SK-N-SH treated with all-trans-retinoic acid at 6 μM for 48 hours (cell line): ENCODE results near the gene CNTNAP2.

Experiments
- ATAC-seq: fragments of 200-7000 bp; cut with Tn5 transposase; 3 replicates; pipeline ENCODE4 v1.9.1; 2020; ENCODE audit warnings: mild to moderate bottlenecking, moderate library complexity
- ARNTL ChIP-seq: fragments of 450-650 bp; formaldehyde crosslinking; IDR thresholded peaks from 2 replicates; pipeline ENCODE4 v1.5.0; 2020; ENCODE audit warnings: low read depth, mild to moderate bottlenecking, moderate library complexity, borderline replicate concordance
- BACH2 ChIP-seq: fragments of 250-450 bp; sonication (Bioruptor Pico); IDR thresholded peaks from 2 replicates; pipeline ENCODE4 v1.9.0; 2021; ENCODE audit warnings: mild to moderate bottlenecking, borderline replicate concordance
- CSDC2 ChIP-seq: fragments of 250-450 bp; sonication (Bioruptor Pico); IDR thresholded peaks from 2 replicates; pipeline ENCODE4 v1.5.0; 2020; ENCODE audit warnings: mild to moderate bottlenecking, moderate library complexity
- ESRRG ChIP-seq: fragments of 250-450 bp; sonication (Bioruptor Pico); IDR thresholded peaks from 2 replicates; pipeline ENCODE4 v1.6.1; 2021; ENCODE audit warnings: mild to moderate bottlenecking
- GLIS3 ChIP-seq: fragments of 250-450 bp; sonication (Bioruptor Pico); IDR thresholded peaks from 2 replicates; pipeline ENCODE4 v1.5.0; 2020; ENCODE audit warnings: mild to moderate bottlenecking, moderate library complexity
- ISL1 ChIP-seq: fragments of 250-450 bp; sonication (Bioruptor Pico); IDR thresholded peaks from 2 replicates; pipeline ENCODE4 v2.1.2; 2022; ENCODE audit warnings: mild to moderate bottlenecking, moderate library complexity
- OSR1 ChIP-seq: fragments of 250-450 bp; sonication (Bioruptor Pico); IDR thresholded peaks from 2 replicates; pipeline ENCODE4 v1.8.0; 2022; ENCODE audit warnings: moderate library complexity, mild to moderate bottlenecking, inconsistent platforms
- SNAI2 ChIP-seq: fragments of 250-450 bp; sonication (Bioruptor Pico); IDR thresholded peaks from 2 replicates; pipeline ENCODE4 v1.5.0; 2020; ENCODE audit warnings: mild to moderate bottlenecking, moderate library complexity
- TCF4 ChIP-seq: fragments of 250-450 bp; sonication (Bioruptor Pico); IDR thresholded peaks from 2 replicates; pipeline ENCODE4 v1.8.0; 2021; ENCODE audit warnings: mild to moderate bottlenecking, moderate library complexity, borderline replicate concordance
- TOX ChIP-seq: fragments of 250-450 bp; sonication (Bioruptor Pico); IDR thresholded peaks from 2 replicates; pipeline ENCODE4 v1.8.0; 2021; ENCODE audit warnings: mild to moderate bottlenecking, moderate library complexity, borderline replicate concordance
- ZC3H10 ChIP-seq: fragments of 250-450 bp; sonication (Bioruptor Pico); IDR thresholded peaks from 2 replicates; pipeline ENCODE4 v1.5.1; 2021; ENCODE audit warnings: mild to moderate bottlenecking, moderate library complexity
- ZFP3 ChIP-seq: fragments of 250-450 bp; sonication (Bioruptor Pico); IDR thresholded peaks from 2 replicates; pipeline ENCODE4 v1.5.0; 2020; ENCODE audit warnings: mild to moderate bottlenecking, moderate library complexity
- ZFP30 ChIP-seq: fragments of 450-650 bp; formaldehyde crosslinking; IDR thresholded peaks from 2 replicates; pipeline ENCODE4 v1.5.0; 2022; ENCODE audit warnings: mild to moderate bottlenecking, moderate library complexity
- ZNF565 ChIP-seq: fragments of 450-650 bp; formaldehyde crosslinking; conservative IDR thresholded peaks from 2 replicates; pipeline ENCODE4 v1.5.0; 2020; ENCODE audit warnings: low read depth, mild to moderate bottlenecking, moderate library complexity
- ZNF70 ChIP-seq: fragments of 450-650 bp; formaldehyde crosslinking; IDR thresholded peaks from 2 replicates; pipeline ENCODE4 v1.5.0; 2020; ENCODE audit warnings: mild to moderate bottlenecking, moderate library complexity
- TF ChIP-seq, protein P1 (sequence below): fragments of 250-450 bp; sonication (Bioruptor Pico); IDR thresholded peaks from 2 replicates; pipeline ENCODE4 v1.5.1; 2020; ENCODE audit warnings: low read depth, mild to moderate bottlenecking, moderate library complexity
- TF ChIP-seq, protein P2 (sequence below): fragments of 250-450 bp; sonication (Bioruptor Pico); IDR thresholded peaks from 2 replicates; pipeline ENCODE4 v1.8.0; 2020; ENCODE audit warnings: mild to moderate bottlenecking, moderate library complexity, borderline replicate concordance
- TF ChIP-seq, protein P3 (sequence below): fragments of 250-450 bp; sonication (Bioruptor Pico); IDR thresholded peaks from 2 replicates; pipeline ENCODE4 v1.8.0; 2021; ENCODE audit warnings: low read depth, mild to moderate bottlenecking, moderate library complexity, borderline replicate concordance
- TF ChIP-seq, protein P4 (sequence below): fragments of 250-450 bp; sonication (Bioruptor Pico); IDR thresholded peaks from 2 replicates; pipeline ENCODE4 v1.5.1; 2021; ENCODE audit warnings: mild to moderate bottlenecking, moderate library complexity
- TF ChIP-seq, protein P5 (sequence below): fragments of 250-450 bp; sonication (Bioruptor Pico); IDR thresholded peaks from 2 replicates; pipeline ENCODE4 v1.5.0; 2020; ENCODE audit warnings: mild to moderate bottlenecking, moderate library complexity

The CNTNAP2 gene

DNA sequence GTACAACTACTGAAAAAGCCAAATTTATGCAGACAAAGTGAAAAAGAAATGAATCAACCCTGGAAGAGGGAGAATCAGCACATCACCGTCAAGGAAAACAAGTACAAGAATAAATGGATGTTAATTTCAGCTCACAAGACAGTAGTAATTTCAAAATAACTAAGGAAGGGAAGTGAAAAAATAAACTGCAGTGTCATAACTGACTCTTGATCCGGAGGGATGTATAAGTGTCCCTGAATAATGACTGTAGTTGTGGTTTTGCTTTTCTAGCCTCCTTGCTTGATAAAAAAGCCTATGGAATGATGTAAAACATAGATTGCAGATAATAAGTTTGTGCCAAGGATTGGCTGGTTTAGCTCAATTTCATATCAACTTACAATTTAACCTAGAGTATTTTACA is 1752.9 kb downstream of the CNTNAP2 start:
- ATAC-seq, result no peak
- no peak for TF ChIP-seq TOX (CRISPR knock-in tag)
- TF ChIP-seq BACH2 (CRISPR knock-in tag), result no peak
- TF ChIP-seq TCF4 (CRISPR knock-in tag), result no peak
- no peak for TF ChIP-seq SNAI2 (CRISPR knock-in tag)
- TF ChIP-seq ESRRG (CRISPR knock-in tag), result no peak
- no peak for TF ChIP-seq CSDC2 (CRISPR knock-in tag)

DNA sequence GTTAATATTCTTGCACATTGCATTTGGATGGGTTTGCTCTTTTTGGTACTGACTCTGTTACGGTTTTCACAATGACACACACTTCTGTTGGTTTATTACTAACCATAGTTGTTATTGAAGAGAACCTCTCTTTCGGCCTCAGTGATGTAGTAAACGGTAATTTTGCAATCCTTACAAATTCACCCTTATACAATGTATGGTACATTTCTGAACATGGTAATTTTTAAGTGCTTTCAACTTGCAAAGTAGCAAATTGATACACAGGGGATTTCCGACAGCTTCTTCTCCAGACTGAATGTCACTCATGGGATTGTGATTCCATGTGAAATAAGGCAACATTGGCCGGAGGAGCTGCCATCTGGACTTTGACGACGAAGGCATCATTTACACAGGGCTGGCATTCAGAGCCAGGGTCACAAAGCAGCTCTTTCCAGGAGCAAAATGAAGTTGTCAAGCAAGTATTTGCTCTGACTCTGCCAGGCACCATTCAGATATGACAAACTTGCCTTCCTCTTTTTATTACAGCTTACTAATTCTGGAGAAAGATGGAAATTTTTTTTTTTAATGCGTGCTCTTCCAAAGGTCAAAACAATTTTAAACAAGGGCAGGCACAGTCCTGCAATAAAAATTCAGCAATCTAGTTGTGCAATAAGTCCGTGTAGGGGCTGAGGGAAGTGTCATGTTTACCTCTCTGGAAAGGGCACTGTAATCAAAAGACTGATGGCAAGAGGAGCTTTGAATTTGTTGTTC is 1762.5 kb downstream of the CNTNAP2 start:
- TF ChIP-seq, protein P1, sequence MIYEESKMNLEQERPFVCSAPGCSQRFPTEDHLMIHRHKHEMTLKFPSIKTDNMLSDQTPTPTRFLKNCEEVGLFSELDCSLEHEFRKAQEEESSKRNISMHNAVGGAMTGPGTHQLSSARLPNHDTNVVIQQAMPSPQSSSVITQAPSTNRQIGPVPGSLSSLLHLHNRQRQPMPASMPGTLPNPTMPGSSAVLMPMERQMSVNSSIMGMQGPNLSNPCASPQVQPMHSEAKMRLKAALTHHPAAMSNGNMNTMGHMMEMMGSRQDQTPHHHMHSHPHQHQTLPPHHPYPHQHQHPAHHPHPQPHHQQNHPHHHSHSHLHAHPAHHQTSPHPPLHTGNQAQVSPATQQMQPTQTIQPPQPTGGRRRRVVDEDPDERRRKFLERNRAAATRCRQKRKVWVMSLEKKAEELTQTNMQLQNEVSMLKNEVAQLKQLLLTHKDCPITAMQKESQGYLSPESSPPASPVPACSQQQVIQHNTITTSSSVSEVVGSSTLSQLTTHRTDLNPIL, result no peak
- TF ChIP-seq GLIS3, result no peak
- TF ChIP-seq, protein P2, sequence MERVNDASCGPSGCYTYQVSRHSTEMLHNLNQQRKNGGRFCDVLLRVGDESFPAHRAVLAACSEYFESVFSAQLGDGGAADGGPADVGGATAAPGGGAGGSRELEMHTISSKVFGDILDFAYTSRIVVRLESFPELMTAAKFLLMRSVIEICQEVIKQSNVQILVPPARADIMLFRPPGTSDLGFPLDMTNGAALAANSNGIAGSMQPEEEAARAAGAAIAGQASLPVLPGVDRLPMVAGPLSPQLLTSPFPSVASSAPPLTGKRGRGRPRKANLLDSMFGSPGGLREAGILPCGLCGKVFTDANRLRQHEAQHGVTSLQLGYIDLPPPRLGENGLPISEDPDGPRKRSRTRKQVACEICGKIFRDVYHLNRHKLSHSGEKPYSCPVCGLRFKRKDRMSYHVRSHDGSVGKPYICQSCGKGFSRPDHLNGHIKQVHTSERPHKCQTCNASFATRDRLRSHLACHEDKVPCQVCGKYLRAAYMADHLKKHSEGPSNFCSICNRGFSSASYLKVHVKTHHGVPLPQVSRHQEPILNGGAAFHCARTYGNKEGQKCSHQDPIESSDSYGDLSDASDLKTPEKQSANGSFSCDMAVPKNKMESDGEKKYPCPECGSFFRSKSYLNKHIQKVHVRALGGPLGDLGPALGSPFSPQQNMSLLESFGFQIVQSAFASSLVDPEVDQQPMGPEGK (CRISPR knock-in tag), result no peak
- TF ChIP-seq ARNTL (CRISPR knock-in tag), result no peak
- TF ChIP-seq ZFP30, result no peak
- no peak for ATAC-seq

DNA sequence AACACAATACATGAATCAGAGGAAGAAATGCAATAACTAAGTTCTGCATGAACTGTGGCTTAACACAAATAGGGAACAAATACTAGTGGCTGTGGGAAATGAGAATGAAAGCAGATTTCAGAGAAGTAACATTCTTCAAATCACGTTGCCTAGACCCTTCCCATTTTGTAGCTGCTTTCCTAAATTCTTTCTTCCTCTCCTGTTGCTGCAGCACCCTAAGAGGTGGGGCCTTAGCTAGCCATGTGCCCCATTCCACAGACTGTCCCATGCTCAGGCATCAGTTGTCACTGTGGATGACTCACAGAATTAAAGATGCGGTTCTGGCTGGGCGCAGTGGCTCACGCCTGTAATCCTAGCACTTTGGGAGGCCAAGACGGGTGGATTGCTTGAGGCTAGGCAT is 1769.3 kb downstream of the CNTNAP2 start:
- ATAC-seq, result no peak
- TF ChIP-seq ISL1 (CRISPR knock-in tag), result no peak
- no peak for TF ChIP-seq ZC3H10 (CRISPR knock-in tag)
- TF ChIP-seq ARNTL (CRISPR knock-in tag), result no peak
- no peak for TF ChIP-seq ZNF70 (CRISPR knock-in tag)
- TF ChIP-seq, protein P3, sequence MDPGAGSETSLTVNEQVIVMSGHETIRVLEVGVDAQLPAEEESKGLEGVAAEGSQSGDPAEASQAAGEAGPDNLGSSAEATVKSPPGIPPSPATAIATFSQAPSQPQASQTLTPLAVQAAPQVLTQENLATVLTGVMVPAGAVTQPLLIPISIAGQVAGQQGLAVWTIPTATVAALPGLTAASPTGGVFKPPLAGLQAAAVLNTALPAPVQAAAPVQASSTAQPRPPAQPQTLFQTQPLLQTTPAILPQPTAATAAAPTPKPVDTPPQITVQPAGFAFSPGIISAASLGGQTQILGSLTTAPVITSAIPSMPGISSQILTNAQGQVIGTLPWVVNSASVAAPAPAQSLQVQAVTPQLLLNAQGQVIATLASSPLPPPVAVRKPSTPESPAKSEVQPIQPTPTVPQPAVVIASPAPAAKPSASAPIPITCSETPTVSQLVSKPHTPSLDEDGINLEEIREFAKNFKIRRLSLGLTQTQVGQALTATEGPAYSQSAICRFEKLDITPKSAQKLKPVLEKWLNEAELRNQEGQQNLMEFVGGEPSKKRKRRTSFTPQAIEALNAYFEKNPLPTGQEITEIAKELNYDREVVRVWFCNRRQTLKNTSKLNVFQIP (CRISPR knock-in tag), result no peak
- no peak for TF ChIP-seq ZFP3 (CRISPR knock-in tag)
- TF ChIP-seq BACH2 (CRISPR knock-in tag), result no peak
- TF ChIP-seq ZNF565 (CRISPR knock-in tag), result no peak
- no peak for TF ChIP-seq OSR1 (CRISPR knock-in tag)

DNA sequence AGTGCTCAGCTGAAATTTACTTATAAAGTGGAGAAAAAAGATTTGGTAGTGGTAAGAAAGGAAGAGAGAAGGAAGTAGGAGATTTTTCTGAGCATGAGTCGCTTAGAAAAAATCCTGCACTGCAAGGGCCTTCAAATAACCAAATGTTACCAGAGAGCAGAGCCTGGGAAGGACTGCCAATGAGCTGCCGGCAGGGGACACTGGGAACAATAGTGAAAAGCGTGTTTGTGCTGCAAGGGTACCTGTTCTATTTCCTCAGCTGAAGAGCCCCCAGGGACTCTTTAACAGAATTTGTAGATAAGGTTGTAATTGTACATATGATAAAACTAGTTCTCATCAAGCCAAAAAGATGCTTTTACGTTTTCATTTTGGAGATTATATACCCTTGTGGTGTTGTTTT is 1777.7 kb downstream of the CNTNAP2 start:
- ATAC-seq, result peak; percentile 90
- TF ChIP-seq, protein P4, sequence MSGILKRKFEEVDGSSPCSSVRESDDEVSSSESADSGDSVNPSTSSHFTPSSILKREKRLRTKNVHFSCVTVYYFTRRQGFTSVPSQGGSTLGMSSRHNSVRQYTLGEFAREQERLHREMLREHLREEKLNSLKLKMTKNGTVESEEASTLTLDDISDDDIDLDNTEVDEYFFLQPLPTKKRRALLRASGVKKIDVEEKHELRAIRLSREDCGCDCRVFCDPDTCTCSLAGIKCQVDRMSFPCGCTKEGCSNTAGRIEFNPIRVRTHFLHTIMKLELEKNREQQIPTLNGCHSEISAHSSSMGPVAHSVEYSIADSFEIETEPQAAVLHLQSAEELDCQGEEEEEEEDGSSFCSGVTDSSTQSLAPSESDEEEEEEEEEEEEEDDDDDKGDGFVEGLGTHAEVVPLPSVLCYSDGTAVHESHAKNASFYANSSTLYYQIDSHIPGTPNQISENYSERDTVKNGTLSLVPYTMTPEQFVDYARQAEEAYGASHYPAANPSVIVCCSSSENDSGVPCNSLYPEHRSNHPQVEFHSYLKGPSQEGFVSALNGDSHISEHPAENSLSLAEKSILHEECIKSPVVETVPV (CRISPR knock-in tag), result no peak
- 0 out of 2 replicates have a peak, but pooled peaks have one; percentile 32 for TF ChIP-seq ISL1 (CRISPR knock-in tag)

DNA sequence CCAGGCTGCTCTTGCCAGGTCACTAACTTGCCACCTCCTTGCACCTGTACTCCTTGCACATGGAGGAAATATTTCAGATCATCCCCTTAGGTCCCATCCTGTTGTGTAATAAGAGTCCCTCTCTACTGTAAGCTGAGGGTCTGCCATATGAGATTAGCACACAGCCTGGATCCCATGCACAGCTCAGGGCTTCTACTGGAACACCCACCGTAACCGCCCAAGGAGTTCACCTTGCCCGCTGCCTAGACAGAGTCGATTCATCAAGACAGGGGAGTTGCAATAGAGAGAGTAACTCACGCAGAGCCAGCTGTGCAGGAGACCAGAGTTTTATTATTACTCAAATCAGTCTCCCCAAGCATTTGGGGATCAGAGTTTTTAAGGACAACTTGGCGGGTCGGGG is 1779.5 kb downstream of the CNTNAP2 start:
- TF ChIP-seq GLIS3 (no peak), TCF4 (CRISPR knock-in tag) (no peak), ARNTL (CRISPR knock-in tag) (no peak), SNAI2 (CRISPR knock-in tag) (no peak)
- TF ChIP-seq, protein P5, sequence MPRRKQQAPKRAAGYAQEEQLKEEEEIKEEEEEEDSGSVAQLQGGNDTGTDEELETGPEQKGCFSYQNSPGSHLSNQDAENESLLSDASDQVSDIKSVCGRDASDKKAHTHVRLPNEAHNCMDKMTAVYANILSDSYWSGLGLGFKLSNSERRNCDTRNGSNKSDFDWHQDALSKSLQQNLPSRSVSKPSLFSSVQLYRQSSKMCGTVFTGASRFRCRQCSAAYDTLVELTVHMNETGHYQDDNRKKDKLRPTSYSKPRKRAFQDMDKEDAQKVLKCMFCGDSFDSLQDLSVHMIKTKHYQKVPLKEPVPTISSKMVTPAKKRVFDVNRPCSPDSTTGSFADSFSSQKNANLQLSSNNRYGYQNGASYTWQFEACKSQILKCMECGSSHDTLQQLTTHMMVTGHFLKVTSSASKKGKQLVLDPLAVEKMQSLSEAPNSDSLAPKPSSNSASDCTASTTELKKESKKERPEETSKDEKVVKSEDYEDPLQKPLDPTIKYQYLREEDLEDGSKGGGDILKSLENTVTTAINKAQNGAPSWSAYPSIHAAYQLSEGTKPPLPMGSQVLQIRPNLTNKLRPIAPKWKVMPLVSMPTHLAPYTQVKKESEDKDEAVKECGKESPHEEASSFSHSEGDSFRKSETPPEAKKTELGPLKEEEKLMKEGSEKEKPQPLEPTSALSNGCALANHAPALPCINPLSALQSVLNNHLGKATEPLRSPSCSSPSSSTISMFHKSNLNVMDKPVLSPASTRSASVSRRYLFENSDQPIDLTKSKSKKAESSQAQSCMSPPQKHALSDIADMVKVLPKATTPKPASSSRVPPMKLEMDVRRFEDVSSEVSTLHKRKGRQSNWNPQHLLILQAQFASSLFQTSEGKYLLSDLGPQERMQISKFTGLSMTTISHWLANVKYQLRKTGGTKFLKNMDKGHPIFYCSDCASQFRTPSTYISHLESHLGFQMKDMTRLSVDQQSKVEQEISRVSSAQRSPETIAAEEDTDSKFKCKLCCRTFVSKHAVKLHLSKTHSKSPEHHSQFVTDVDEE (CRISPR knock-in tag), result no peak
- TF ChIP-seq, protein P4 (CRISPR knock-in tag), result no peak
- TF ChIP-seq, protein P2 (CRISPR knock-in tag), result no peak
- ATAC-seq, result no peak
